HG02588 (cell line): ENCODE results near the gene RAB37.

Experiments
- ATAC-seq: cut with Tn5 transposase; IDR thresholded peaks from one replicate; pipeline ENCODE4 v1.9.1; 2021; ENCODE audit warnings: mild to moderate bottlenecking, moderate library complexity; ENCODE audit not compliant: unreplicated experiment

RAB37 gene

GRCh38 chr17:74776990-74777389 lies 39.9 kb downstream of the RAB37 start:
- no peak for ATAC-seq

GRCh38 chr17:74777901-74778515 lies 41.0 kb downstream of the RAB37 start:
- ATAC-seq: no peak

GRCh38 chr17:74778960-74779359 lies 41.9 kb downstream of the RAB37 start:
- no peak for ATAC-seq

- no peak for ATAC-seq
Measured at GRCh38 chr17:74779501-74779900, 42.4 kb downstream of the RAB37 start.

- no peak for ATAC-seq
Measured at GRCh38 chr17:74779948-74780400, 42.9 kb downstream of the RAB37 start.

- ATAC-seq: no peak
Measured at GRCh38 chr17:74780443-74781238, 43.6 kb downstream of the RAB37 start.

- no peak for ATAC-seq
Measured at GRCh38 chr17:74782571-74782970, 45.5 kb downstream of the RAB37 start.

GRCh38 chr17:74784125-74784810 lies 47.2 kb downstream of the RAB37 start:
- no peak for ATAC-seq

GRCh38 chr17:74785096-74785980 lies 48.3 kb downstream of the RAB37 start:
- ATAC-seq: no peak

- no peak for ATAC-seq
Measured at GRCh38 chr17:74785981-74786360, 48.9 kb downstream of the RAB37 start.

GRCh38 chr17:74786431-74787055 lies 49.5 kb downstream of the RAB37 start:
- no peak for ATAC-seq

GRCh38 chr17:74790161-74791058 lies 53.4 kb downstream of the RAB37 start:
- no peak for ATAC-seq

- ATAC-seq: no peak
Measured at GRCh38 chr17:74792586-74793105, 55.6 kb downstream of the RAB37 start.

GRCh38 chr17:74795327-74796020 lies 58.4 kb downstream of the RAB37 start:
- ATAC-seq: no peak

- ATAC-seq: no peak
Measured at GRCh38 chr17:74796211-74796610, 59.2 kb downstream of the RAB37 start.

GRCh38 chr17:74796866-74797265 lies 59.8 kb downstream of the RAB37 start:
- no peak for ATAC-seq
